Chondrocyte (in vitro differentiated cells): ENCODE data around the gene HELZ2. TPM values are rescaled to one million over a fixed set of nuclear protein-coding genes. Genes with fewer than 3 reads are reported as not detected.

Source experiments
- DNase-seq: peaks from one replicate; pipeline ENCODE4 v3.0.0; 2021; ENCODE audit warnings: mixed read lengths, low spot score
- H3K27ac Mint-ChIP-seq: one replicate; pipeline ENCODE4 v1.8.0; 2021; ENCODE audit warnings: mild to moderate bottlenecking, moderate library complexity, mixed read lengths; ENCODE audit not compliant: unreplicated experiment
- H3K27me3 Mint-ChIP-seq: 2 replicates; pipeline ENCODE4 v1.8.0; 2021; ENCODE audit warnings: low read depth, mixed read lengths
- H3K36me3 Mint-ChIP-seq: 2 replicates; pipeline ENCODE4 v1.8.0; 2021; ENCODE audit warnings: low read depth, mixed read lengths
- H3K4me1 Mint-ChIP-seq: 2 replicates; pipeline ENCODE4 v1.8.0; 2021; ENCODE audit warnings: low read depth, mild to moderate bottlenecking, mixed read lengths
- H3K4me3 Mint-ChIP-seq: one replicate; pipeline ENCODE4 v1.8.0; 2021; ENCODE audit warnings: mild to moderate bottlenecking, moderate library complexity, mixed read lengths; ENCODE audit not compliant: unreplicated experiment
- H3K9me3 Mint-ChIP-seq: 2 replicates; pipeline ENCODE4 v1.8.0; 2021; ENCODE audit warnings: low read depth, mixed read lengths
- total RNA-seq: library from RNA; stranded (reverse); gene quantifications from 3 replicates; pipeline ENCODE4 v1.2.1, GENCODE V29; 2021
- TF ChIP-seq, protein P1 (sequence below): fragments of 200-600 bp; sonication (generic); IDR thresholded peaks from 2 replicates; pipeline ENCODE4 v1.5.0; 2021; ENCODE audit warnings: antibody characterized with exemption, mild to moderate bottlenecking, moderate library complexity

The HELZ2 gene
- total RNA-seq, 1 donor from 2014 or later: 14.9 TPM

DNA sequence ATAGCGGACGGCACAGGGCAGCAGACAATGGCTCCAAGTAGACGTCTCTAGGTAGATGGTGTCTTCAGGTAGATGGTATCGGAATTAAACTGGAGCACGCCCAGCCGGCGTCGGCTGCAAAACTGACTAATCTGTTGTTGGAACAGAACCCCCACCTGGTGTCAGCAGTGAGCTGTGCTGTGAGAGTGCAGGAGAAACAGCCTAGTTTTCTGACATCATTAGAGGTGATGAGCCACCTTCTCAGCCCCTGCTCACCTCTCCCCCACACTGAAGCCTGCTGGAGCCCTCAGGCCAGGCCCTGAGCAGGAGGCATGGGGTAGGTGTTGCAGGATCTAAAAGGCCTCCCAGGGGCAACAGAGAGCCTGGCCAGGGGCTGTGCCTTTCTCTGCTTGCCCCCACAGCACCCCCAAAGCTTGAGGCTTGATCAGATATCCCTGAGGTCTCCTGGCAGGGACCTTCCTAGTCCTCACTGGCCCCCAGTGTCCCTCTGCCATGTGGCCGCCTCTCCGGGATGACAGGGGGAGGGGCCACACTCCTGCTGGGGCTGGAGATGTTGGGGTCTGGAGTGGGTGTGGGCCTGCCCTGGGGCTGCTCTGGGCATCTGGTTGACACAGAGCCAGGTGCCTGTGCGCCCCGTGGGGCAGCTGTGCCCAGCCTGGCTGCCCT, 6.9 kb upstream of the HELZ2 start:
- H3K4me3 Mint-ChIP-seq: no peak overlapping the region
- H3K4me1 Mint-ChIP-seq: peaks cover 10% of the 10 kb centered on the region
- TF ChIP-seq, protein P1, sequence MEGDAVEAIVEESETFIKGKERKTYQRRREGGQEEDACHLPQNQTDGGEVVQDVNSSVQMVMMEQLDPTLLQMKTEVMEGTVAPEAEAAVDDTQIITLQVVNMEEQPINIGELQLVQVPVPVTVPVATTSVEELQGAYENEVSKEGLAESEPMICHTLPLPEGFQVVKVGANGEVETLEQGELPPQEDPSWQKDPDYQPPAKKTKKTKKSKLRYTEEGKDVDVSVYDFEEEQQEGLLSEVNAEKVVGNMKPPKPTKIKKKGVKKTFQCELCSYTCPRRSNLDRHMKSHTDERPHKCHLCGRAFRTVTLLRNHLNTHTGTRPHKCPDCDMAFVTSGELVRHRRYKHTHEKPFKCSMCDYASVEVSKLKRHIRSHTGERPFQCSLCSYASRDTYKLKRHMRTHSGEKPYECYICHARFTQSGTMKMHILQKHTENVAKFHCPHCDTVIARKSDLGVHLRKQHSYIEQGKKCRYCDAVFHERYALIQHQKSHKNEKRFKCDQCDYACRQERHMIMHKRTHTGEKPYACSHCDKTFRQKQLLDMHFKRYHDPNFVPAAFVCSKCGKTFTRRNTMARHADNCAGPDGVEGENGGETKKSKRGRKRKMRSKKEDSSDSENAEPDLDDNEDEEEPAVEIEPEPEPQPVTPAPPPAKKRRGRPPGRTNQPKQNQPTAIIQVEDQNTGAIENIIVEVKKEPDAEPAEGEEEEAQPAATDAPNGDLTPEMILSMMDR: peak; percentile 69
- no peaks in the 10 kb centered on the region for H3K27me3 Mint-ChIP-seq
- H3K9me3 Mint-ChIP-seq: no peaks in the 10 kb centered on the region
- DNase-seq: no peak
- no peaks in the 10 kb centered on the region for H3K36me3 Mint-ChIP-seq
- H3K27ac Mint-ChIP-seq: no peak overlapping the region

DNA sequence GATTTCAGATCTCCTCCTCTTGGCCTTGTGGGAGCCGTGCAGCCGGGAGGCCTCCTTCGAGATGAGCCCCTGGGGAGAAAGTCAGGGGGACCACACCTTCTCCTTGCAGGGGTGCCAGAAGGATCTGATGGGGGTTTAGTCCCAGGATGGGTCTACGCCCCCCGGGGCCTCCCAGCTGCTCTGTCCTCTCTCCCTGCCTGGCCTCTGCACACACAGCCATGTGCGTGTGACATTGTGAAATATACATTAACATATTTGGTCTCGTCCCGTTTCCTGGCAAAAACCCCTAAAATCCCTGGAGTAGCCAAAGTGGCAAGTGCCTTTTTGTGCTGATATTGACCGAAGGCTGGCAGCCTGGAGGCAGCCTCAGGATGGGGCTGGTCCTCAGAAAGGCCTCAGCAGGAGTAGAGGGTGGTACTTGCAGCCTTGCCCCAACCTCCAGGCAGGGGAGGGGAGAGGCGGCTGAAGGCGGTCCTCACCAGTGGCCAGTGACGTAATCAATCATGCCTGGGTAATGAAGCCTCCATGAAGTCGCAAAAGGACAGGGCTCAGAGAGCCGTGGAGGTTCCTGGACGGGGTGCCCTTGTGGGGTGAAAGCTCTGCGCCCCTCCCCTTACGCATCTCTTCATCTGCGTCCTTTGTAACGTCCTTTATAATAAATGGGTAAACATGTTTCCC, 5.1 kb upstream of the HELZ2 start:
- no peak for DNase-seq
- Mint-ChIP-seq H3K27ac (no peak overlapping the region), H3K9me3 (no peaks in the 10 kb centered on the region), H3K4me3 (no peak overlapping the region), H3K27me3 (no peaks in the 10 kb centered on the region), H3K36me3 (no peaks in the 10 kb centered on the region), H3K4me1 (peaks cover 20% of the 10 kb centered on the region)
- TF ChIP-seq, protein P1: no peak

DNA sequence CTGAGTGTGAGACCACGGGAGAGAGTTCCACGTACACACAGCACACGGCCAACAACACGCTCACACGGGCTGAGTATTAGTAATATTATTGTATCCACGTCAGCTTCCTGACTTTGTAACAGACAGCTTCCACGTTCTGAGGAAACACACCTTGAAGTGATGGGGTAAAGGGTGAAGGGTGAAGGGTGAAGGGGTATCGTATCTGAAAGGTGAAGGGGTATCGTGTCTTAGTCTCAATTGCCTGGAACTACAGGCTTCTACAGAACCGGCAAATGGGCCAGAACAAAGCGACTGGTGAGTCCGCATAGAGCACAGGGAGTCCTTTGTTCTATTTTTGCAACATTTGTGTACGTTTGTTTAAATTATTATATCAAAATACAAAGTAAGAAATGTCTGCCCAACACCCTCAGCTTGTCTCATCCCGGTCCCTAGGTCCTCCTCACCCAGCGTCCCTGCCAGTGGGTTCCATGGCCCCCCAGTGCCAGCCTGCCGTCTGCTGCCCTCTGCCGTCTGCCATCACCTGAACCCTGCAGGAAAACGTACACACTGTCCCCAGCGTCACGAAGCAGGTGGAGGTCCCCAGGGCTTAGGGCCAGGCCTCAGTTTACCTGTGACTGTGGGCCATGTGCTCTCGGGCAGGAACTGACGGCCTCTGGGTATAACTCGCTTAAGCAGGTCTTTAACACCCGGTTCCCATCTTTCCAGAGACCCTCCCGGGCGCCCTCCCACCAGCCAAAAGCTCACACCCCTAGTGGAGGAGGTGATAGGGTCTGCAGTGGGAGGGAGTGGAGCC, 4.4 kb upstream of the HELZ2 start:
- no peak overlapping the region for H3K4me3 Mint-ChIP-seq
- peaks cover 23% of the 10 kb centered on the region for H3K4me1 Mint-ChIP-seq
- H3K27me3 Mint-ChIP-seq: no peaks in the 10 kb centered on the region
- no peak overlapping the region for H3K27ac Mint-ChIP-seq
- no peaks in the 10 kb centered on the region for H3K36me3 Mint-ChIP-seq
- no peak for DNase-seq
- no peaks in the 10 kb centered on the region for H3K9me3 Mint-ChIP-seq
- TF ChIP-seq, protein P1: no peak

DNA sequence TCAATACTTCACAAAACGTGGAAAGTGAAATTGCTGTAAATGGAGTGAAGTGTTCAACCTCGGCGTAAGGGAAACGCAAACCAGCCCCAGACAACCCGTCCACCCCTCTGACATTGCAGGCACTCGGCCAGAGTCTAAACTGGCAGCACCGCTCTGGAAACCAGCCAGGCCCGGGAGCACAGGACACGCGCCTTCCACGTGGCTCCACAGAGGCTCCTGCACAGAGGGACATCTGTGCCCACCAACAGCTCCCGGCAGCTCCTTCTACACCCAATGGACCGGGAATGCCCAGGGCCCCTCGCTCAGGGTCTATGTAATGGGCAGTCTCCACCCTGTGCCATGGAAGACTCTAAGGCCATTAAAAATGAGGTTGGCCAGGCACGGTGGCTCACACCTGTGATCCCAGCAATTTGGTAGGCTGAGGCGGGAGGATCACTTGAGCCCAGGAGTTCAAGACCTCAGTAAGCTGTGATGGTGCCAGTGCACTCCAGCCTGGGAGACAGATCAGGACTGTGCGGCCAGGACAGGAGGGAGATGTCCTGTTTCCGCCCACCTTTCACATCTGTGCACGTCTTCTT, 3.4 kb upstream of the HELZ2 start:
- Mint-ChIP-seq H3K4me3 (no peak overlapping the region), H3K4me1 (peaks cover 16% of the 10 kb centered on the region), H3K36me3 (no peaks in the 10 kb centered on the region), H3K27ac (no peak overlapping the region), H3K27me3 (no peaks in the 10 kb centered on the region), H3K9me3 (no peaks in the 10 kb centered on the region)
- TF ChIP-seq, protein P1: no peak
- no peak for DNase-seq

DNA sequence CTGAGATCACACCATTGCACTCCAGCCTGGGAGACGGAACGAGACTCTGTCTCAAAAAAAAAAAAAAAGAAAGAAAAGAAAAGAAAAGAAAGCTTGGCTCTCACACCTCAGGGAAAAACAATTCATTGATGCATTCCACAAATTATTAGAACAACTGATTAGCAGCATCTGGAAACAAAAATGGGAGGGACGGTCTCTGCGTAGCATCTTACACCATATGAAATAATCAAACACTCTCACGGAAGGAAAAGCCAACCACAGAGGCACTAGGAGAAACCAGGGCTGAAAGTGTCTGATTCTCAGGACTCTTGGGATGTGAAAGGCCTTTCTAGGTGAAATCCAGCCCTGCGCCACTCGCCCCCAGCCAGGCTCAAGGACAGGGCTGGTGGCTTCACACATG, 2.3 kb upstream of the HELZ2 start:
- no peak overlapping the region for H3K27ac Mint-ChIP-seq
- H3K27me3 Mint-ChIP-seq: no peaks in the 10 kb centered on the region
- TF ChIP-seq, protein P1: no peak
- H3K36me3 Mint-ChIP-seq: no peaks in the 10 kb centered on the region
- peaks cover 16% of the 10 kb centered on the region for H3K4me1 Mint-ChIP-seq
- H3K4me3 Mint-ChIP-seq: no peak overlapping the region
- no peaks in the 10 kb centered on the region for H3K9me3 Mint-ChIP-seq
- DNase-seq: no peak
